ENCODE measurements around the gene DNAH1. TPM values are rescaled to one million over a fixed set of nuclear protein-coding genes. Genes with fewer than 3 reads are reported as not detected.

Gene DNAH1
- total RNA-seq, 2 experiments from 2014 or later, result 5.8 to 14.2 TPM

DNA sequence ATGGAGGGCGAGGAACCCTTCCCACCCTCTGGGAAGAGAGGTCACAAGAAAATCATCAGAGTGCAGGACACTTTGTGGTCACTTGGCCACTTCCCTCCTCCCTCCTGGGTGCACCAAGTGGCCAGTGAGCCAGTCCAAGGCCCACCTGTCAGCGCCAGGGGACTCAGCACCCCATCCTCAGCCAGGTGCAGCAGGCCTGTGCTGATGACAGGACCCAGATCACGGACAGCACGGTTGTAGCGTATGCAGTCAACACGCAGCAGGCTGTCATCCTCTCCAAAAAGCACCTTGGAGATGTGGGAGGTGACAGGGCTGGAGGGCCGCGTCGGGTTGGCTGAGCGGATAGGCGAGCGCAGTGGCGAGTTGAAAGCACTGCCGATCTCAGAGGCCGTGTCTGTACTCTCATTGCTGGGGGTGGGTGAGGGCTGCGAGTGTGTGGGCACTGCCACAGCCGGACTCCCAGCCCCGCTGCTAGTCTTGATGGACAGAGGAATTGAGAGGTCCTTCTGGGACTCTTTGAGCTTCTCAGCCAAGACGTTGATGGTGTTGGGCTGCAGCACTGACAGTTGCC lies 87.2 kb downstream of the DNAH1 start:
- no peak overlapping the region for H3K27ac ChIP-seq (ENCODE audit: low read depth, low read length, poor library complexity, severe bottlenecking)
- H3K4me2 ChIP-seq (ENCODE audit: low read length), result no peak overlapping the region
- no peak for DNase-seq (ENCODE audit: low spot score)
- peaks cover 89% of the 10 kb centered on the region for H3K36me3 ChIP-seq (ENCODE audit: insufficient read depth, low read length)
- no peak overlapping the region for H2AFZ ChIP-seq (ENCODE audit: low read length)
- H3K4me1 ChIP-seq (ENCODE audit: insufficient read depth, low read length, poor library complexity, severe bottlenecking), result peaks cover 3% of the 10 kb centered on the region
- H3K9me3 ChIP-seq (ENCODE audit: low read length), result no peaks in the 10 kb centered on the region
- peaks cover 6% of the 10 kb centered on the region; the same call in 1 of the 2 replicates for H3K79me2 ChIP-seq (ENCODE audit: insufficient read depth, low read depth, low read length)
- BruUV-seq (replicated peaks), result no TSS peak
- POLR2A ChIA-PET, result no interaction called here
- no peak overlapping the region for H3K4me3 ChIP-seq (ENCODE audit: low read depth, low read length, poor library complexity, severe bottlenecking)
- intact Hi-C loops (cut with micrococcal nuclease; ENCODE audit: unreplicated experiment), result no loop called here
- H3K9me2 ChIP-seq (ENCODE audit: insufficient read depth, low read length), result no peaks in the 10 kb centered on the region
- TF ChIP-seq, protein P1, sequence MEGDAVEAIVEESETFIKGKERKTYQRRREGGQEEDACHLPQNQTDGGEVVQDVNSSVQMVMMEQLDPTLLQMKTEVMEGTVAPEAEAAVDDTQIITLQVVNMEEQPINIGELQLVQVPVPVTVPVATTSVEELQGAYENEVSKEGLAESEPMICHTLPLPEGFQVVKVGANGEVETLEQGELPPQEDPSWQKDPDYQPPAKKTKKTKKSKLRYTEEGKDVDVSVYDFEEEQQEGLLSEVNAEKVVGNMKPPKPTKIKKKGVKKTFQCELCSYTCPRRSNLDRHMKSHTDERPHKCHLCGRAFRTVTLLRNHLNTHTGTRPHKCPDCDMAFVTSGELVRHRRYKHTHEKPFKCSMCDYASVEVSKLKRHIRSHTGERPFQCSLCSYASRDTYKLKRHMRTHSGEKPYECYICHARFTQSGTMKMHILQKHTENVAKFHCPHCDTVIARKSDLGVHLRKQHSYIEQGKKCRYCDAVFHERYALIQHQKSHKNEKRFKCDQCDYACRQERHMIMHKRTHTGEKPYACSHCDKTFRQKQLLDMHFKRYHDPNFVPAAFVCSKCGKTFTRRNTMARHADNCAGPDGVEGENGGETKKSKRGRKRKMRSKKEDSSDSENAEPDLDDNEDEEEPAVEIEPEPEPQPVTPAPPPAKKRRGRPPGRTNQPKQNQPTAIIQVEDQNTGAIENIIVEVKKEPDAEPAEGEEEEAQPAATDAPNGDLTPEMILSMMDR (conservative IDR thresholded peaks at IDR 0.05; ENCODE audit: low read length), result no peak
- TF ChIP-seq EZH2phosphoT487 (IDR thresholded peaks at IDR 0.05; ENCODE audit: borderline replicate concordance, low read depth, low read length), result no peak
- CTCF ChIA-PET (ENCODE audit: unreplicated experiment), result no interaction called here
- no peaks in the 10 kb centered on the region for H4K20me1 ChIP-seq (ENCODE audit: insufficient read depth, low read length)

DNA sequence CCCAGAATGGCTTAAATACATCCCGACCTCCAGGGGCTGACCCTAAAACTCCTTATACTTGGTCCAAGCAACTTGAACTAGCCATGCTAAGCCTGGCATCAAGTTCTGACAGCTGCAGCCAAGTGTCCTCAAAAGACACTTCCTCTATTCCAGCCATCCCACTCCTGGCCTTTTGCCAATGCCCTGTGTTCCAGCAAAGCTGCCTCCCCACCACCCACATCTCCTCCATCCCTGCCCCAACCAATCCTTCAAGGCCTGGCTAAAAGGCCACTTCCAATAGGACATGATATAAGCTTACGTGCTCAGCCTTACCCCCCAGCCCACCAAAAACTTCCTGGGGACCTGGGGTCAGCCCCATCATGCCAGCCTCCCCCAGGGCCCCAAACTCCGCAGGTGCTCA lies 87.8 kb downstream of the DNAH1 start:
- POLR2A ChIA-PET, result no interaction called here
- BruUV-seq (replicated peaks), result no TSS peak
- TF ChIP-seq EZH2phosphoT487 (IDR thresholded peaks at IDR 0.05; ENCODE audit: borderline replicate concordance, low read depth, low read length), result no peak
- TF ChIP-seq, protein P1 (conservative IDR thresholded peaks at IDR 0.05; ENCODE audit: low read length), result no peak
- Histone ChIP-seq H3K4me1 (ENCODE audit: insufficient read depth, low read length, poor library complexity, severe bottlenecking) (peaks cover 9% of the 10 kb centered on the region), H3K27ac (ENCODE audit: low read depth, low read length, poor library complexity, severe bottlenecking) (no peak overlapping the region), H3K9me2 (ENCODE audit: insufficient read depth, low read length) (no peaks in the 10 kb centered on the region), H3K79me2 (ENCODE audit: insufficient read depth, low read depth, low read length) (peaks cover 12% of the 10 kb centered on the region), H3K36me3 (ENCODE audit: insufficient read depth, low read length) (peaks cover 93% of the 10 kb centered on the region), H3K9me3 (ENCODE audit: low read length) (no peaks in the 10 kb centered on the region), H2AFZ (ENCODE audit: low read length) (no peak overlapping the region), H4K20me1 (ENCODE audit: insufficient read depth, low read length) (no peaks in the 10 kb centered on the region), H3K4me3 (ENCODE audit: low read depth, low read length, poor library complexity, severe bottlenecking) (no peak overlapping the region), H3K4me2 (ENCODE audit: low read length) (no peak overlapping the region)
- intact Hi-C loops (cut with micrococcal nuclease; ENCODE audit: unreplicated experiment), result no loop called here
- CTCF ChIA-PET (ENCODE audit: unreplicated experiment), result no interaction called here
- DNase-seq (ENCODE audit: low spot score), result no peak

DNA sequence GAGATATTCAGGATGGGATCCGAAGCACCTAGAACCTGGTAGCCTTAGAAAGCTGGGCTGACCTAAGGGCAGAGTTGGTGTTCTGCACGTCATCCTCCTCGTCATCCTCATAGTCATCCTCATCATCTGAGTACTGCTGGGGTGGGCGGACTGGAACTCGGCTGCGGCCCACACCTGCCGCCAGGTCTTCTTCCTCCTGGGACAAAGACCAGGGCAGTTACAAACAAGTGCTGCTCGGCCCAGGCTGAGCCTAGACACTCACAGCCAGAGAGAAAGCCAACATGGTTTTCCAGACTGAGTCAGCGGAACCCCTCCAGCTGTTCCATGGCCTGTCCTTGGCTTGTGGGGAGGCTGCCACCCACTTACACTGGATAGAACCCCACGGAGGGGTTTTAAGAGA lies 88.3 kb downstream of the DNAH1 start:
- DNase-seq (ENCODE audit: low spot score), result no peak
- POLR2A ChIA-PET, result no interaction called here
- CTCF ChIA-PET (ENCODE audit: unreplicated experiment), result no interaction called here
- H3K9me3 ChIP-seq (ENCODE audit: low read length), result no peaks in the 10 kb centered on the region
- H3K36me3 ChIP-seq (ENCODE audit: insufficient read depth, low read length), result peaks cover 92% of the 10 kb centered on the region
- no peak overlapping the region for H3K4me3 ChIP-seq (ENCODE audit: low read depth, low read length, poor library complexity, severe bottlenecking)
- H3K9me2 ChIP-seq (ENCODE audit: insufficient read depth, low read length), result no peaks in the 10 kb centered on the region
- no peak overlapping the region for H3K27ac ChIP-seq (ENCODE audit: low read depth, low read length, poor library complexity, severe bottlenecking)
- H4K20me1 ChIP-seq (ENCODE audit: insufficient read depth, low read length), result no peaks in the 10 kb centered on the region
- H3K4me2 ChIP-seq (ENCODE audit: low read length), result no peak overlapping the region
- peaks cover 17% of the 10 kb centered on the region for H3K79me2 ChIP-seq (ENCODE audit: insufficient read depth, low read depth, low read length)
- TF ChIP-seq, protein P1 (conservative IDR thresholded peaks at IDR 0.05; ENCODE audit: low read length), result no peak
- no peak for TF ChIP-seq EZH2phosphoT487 (IDR thresholded peaks at IDR 0.05; ENCODE audit: borderline replicate concordance, low read depth, low read length)
- BruUV-seq (replicated peaks), result no TSS peak
- intact Hi-C loops (cut with micrococcal nuclease; ENCODE audit: unreplicated experiment), result no loop called here
- peaks cover 11% of the 10 kb centered on the region for H3K4me1 ChIP-seq (ENCODE audit: insufficient read depth, low read length, poor library complexity, severe bottlenecking)
- H2AFZ ChIP-seq (ENCODE audit: low read length), result no peak overlapping the region
